GM19372 (cell line): Measurements from ENCODE around the gene CPNE1.
"Not testable (repeated sequence)": the region's sequence is repeated elsewhere in the genome, so short reads cannot be mapped to it uniquely, and the experiment has no call there.

Experiments
- ATAC-seq: cut with Tn5 transposase; IDR thresholded peaks from one replicate; pipeline ENCODE4 v1.9.1; 2021; ENCODE audit warnings: mild to moderate bottlenecking, low read depth, moderate library complexity; ENCODE audit not compliant: unreplicated experiment

CPNE1 gene

GRCh38 chr20:35698298-35699126 is 33.8 kb upstream of the CPNE1 start:
- peak; percentile 23 for ATAC-seq

DNA sequence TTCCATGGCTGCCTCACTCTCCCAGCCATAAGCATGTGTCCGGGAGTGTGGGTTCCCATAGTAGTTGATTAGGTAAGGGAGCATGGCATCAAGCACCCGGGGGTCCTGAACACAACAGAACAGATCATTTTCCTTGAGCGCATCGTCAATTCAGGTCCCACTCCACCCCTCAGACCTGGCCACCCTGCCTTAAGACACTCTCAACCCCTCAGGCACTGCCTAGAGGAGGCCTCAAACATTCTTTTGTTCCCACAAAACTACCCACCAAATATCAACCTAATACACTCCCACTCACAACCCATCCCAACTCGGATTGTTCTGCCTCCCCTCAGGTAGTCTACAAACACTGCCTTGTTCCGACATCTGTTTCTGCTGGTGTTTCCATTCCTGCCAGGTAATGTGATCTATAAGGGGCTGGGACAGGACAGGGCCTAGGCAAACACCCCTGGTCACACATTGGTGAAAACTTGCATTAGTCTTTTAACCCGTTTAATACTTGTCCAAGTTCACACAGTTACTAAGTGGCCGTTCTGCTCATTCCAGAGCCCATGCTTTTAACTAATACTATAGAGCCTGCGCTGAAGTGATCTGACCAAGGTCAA is 33.1 kb upstream of the CPNE1 start:
- no peak for ATAC-seq

DNA sequence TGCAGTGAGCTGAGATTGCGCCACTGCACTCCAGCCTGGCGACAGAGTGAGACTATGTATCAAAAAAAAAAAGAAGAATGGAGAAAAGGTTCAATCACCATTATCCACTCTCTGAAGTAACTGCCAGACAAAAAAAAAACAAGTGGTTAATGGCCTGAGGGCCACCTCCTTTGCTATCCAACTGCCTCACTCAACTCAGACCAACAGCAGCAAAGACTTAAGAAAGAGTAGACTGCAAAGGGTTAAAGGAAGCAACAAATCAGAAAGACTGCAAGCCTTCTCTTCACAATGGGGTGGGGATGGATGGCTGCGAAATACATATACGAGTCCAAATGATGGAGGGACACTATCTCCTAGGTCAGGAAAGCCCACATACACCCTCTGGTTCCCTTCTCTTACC is 31.3 kb upstream of the CPNE1 start:
- ATAC-seq, result no peak

DNA sequence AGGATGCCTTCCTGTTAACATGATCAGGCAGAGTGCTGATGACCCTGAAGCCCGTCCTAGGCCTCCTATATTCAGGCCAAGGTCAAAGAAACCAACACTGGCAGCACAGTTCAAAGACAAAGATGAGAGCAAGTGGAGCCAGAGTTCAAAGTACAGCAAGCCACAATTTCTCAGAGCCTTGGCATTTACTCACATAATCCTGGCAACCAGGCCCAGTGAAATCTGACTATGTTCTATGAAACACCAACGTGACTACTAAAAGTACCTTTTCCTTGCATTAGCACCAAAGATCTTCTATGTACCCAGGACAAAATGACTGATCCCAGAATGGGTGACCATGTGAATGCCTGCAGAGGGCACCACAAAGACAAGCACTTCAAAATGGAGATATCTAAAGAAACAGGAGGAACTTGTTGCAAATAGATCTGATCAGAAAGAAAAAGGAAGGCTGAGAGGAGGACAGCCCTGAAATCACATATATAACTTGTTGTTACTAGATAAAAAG is 30.6 kb upstream of the CPNE1 start:
- ATAC-seq, result no peak

GRCh38 chr20:35690265-35690664 is 25.6 kb upstream of the CPNE1 start:
- no peak for ATAC-seq

DNA sequence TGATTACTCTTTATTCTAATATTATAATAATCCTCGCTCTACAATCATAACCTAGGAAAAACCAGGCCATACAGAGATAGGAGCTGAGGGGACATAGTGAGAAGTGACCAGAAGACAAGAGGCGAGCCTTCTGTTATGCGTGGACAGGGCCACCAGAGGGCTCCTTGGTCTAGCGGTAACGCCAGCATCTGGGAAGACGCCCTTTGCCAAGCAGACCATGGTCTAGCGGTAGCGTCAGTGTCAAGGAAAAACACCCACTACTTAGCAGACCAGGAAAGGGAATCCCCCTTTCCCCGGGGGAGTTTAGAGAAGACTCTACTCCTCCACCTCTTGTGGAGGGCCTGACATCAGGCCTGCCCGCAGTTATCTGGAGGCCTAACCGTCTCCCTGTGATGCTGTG is 22.2 kb upstream of the CPNE1 start:
- not testable (repeated sequence) for ATAC-seq

DNA sequence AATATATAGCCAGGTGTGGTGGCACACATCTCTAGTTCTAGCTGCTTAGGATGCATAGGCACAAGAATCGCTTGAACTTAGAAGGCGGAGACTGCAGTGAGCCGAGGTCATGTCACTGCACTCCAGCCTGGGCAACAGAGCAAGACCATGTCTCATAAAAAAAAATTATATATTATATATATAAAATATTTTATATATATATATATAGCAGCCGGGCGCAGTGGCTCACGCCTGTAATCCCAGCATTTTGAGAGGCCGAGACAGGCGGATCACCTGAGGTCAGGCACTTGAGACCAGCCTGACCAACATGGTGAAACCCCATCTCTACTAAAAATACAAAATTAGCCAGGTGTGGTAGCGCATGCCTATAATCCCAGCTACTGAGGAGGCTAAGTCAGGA is 20.7 kb upstream of the CPNE1 start:
- not testable (repeated sequence) for ATAC-seq

DNA sequence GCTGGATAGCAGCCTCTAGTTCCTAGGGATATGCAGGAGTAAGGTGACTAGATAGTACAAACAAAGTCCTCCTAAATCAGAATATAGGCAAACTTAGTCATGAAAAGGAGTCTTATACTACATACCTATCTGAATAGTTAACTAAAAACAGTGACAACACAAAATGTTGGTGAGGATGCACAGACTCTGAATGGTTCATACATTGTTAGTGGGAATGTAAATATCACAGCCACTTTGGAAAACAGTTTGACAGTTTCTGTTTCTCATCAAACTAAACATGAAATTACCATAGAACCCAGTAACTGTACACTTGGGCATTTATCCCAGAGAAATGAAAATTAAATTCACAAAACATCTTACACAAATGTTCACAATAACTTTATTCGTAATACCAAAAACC is 17.3 kb upstream of the CPNE1 start:
- ATAC-seq, result no peak

GRCh38 chr20:35680452-35681183 is 15.9 kb upstream of the CPNE1 start:
- ATAC-seq, result no peak

- no peak for ATAC-seq
These were observed 10.2 kb upstream of the CPNE1 start for GRCh38 chr20:35674921-35675320.

GRCh38 chr20:35673884-35674283 is 9.2 kb upstream of the CPNE1 start:
- ATAC-seq, result no peak

DNA sequence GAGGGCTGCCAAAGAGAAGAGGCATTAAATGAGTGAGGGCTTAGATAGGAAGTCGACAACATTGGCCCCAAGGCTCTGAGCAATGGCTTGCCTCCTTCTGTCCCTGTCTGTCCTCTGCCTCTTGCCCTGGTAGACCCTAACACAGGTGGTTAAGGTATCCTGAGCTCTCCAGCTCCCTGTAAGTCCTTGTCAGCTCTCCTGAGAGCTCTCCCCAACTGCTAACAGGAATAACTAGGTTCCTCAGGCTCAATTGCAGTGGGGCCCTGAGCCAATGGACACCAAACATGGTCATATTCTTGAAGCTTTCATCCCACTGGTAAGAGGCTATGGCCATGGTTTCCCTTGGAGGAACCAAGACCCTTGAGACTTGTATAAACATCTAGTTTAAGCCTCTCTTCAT is 5.0 kb upstream of the CPNE1 start:
- ATAC-seq, result no peak

GRCh38 chr20:35669221-35669620 is 4.5 kb upstream of the CPNE1 start:
- no peak for ATAC-seq

DNA sequence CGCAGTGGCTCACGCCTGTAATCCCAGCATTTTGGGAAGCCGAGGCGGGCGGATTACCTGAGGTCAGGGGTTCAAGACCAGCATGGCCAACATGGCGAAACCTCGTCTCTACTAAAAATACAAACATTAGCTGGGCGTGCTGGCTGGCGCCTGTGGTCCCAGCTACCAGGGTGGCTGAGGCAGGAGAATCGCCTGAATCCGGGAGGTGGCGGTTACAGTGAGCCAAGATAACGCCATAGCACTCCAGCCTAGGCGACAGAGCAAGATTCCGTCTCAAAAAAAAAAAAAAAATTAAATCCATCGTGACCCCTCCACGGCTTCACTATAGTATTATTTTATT is 1.2 kb upstream of the CPNE1 start:
- no peak for ATAC-seq

DNA sequence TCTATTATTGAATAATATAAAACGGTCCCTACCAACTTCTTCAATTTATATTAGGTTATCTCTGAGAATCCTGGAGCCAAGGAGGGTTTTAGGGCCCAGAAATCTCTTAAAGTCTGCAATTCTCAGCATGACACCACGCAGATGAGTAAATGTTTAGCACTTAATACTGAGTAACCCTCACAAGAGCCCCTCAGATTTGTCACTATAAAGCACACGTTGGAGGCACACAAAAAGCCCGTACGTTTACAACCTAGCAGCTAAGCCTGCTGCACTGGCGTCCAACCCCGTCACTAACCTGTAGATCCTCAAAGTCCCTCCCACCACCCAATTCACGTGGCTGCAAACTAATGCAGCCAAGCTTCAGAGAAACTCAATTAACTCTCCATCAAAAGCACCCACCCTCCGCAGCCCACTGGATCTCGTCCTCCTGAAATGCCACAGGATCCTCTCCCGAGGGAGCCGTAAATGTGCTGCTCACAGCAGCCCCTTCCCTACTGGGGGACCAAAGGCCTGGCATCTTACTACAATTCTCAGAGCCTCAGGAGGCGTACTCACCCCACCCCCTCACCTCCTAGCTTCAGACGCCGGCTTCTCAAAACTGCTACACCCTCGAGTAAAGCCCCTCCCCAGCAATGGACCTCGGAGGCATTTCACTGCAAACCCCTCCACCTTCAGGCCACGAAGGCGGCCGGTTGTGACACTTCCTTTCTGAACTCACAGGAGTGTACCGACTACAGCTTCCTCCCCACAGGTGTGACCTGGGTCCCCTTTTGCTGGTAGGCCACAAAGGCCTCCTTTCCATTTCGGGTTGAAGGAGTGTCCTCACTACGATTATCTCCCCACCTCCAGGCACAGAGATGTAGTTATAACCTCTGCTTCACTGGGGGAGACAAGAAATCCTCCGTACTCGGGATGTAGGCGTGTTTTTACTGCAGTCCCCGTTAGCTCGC is 909 bp downstream of the CPNE1 start:
- peak; percentile 24 for ATAC-seq

GRCh38 chr20:35662551-35662950 is 2.1 kb downstream of the CPNE1 start:
- ATAC-seq, result no peak

- no peak for ATAC-seq
These were observed 2.8 kb downstream of the CPNE1 start for GRCh38 chr20:35661908-35662307.

DNA sequence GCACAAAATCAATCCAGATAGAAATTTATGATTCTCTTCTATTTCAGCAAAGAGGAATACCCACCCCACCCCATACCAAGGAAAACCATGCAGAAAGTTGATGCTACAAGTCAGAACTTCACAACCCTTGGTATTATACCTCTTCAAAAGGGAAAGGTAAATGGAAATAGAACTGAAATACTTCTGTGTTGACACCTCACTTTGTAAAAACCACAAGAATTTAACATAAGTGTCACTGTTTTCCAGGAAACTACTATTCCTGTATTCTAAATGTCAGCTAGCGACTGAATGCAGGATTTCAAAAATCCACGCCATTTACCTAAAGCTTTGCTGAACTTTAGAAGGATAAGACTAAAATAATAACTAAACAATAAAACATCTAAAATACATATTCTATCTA is 3.6 kb downstream of the CPNE1 start:
- no peak for ATAC-seq

- ATAC-seq, result no peak
These were observed 4.4 kb downstream of the CPNE1 start for GRCh38 chr20:35660122-35660937.

DNA sequence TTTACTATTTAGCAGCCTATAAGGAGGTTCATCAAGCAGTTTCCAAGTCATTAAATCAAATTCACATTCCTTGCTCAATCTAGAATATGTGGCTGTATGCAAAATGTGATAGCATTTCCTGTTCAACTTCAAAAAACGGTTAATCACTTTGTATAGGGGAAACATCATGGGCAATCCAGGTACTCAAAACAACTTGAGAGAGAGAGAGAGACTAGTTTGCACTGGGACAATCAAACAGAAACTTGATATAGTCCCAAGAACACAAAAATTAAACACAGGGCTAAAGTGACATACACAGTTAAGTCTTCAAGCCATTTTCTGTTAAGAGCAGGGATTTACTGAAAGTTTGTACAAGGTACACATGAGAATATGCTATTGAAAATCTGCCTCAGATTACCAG is 7.4 kb downstream of the CPNE1 start:
- ATAC-seq, result no peak
